Measurements from ENCODE around the gene ROR2.

- TF ChIP-seq CTCF (IDR thresholded peaks at IDR 0.05): no peak
- TF ChIP-seq POLR2A (IDR thresholded peaks at IDR 0.05): no peak
Observed at GRCh38 chr9:91937727-91938126, 12.3 kb downstream of the ROR2 start.
